T-helper 1 cell (primary cell): ENCODE data around the gene CD69.

Source experiments
- DNase-seq, 5 donors: peaks; one replicate each; pipeline ENCODE4 v3.0.0-alpha.2; 2012 to 2020
- total RNA-seq, 4 donors: gene quantifications; one replicate each; lab custom pipeline; 2026; lab: John Stamatoyannopoulos, UW

The CD69 gene
- 1,487 to 2,562 (median 1,854) reads per million in 4 donors for total RNA-seq

DNA sequence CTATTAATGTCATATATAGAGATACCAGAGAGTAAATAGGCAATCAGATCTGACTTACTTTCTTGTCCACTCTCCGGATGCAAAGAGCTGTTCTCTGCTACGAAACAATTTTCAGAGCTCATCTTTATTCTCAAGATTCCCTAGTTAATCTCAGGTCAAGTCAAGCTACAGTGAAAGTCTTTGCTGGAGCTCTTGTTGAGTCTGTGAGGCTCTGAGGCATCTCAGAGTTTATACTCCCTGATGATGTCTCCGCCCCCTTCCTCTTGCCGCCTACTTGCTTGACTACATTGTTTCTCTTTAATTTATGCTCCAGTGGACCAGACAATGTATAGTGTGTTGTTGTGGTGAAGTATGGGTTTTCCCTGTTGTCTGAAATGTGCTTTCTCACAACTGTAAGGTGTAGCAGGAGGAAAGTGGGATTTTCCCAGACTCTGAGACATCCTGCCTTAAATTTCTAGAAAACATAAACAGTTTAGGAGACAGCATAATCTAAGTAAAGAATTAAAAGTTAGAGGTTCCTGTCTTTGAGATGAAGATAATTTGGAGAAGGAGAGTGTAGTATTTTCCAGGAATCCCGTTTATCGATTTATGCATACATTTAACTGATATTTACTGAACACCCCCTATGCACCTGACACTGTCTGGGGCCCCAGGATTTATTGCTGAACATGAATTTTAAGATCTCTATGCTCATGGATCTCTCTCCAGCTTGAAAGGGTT, at the start of gene CD69:
TSS of gene CD69 (minus strand) at position 203 of the 720 bp plus-strand sequence. CDS start at position 122, 81 bp downstream.
- DNase-seq, result peak; percentile 60 to 94 (median 74)

DNA sequence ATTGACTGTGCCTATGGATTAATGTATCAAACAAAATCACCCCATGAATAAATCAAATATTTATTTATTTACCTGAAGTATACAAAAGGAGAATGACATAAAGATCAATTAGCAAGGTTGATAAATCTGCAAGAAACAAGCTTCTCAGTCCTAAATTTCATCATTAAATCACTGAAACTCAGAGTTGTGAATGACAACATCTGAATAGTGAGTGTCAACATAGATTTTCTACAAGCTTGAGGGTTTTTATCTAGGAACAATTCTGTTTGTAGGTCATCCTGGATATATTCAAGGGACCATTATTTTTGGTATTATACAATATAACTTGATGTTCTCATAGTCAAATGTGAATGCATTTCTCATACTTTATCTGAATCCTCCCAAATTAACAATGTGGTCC, 49.2 kb upstream of the CD69 start:
- DNase-seq, result no peak

DNA sequence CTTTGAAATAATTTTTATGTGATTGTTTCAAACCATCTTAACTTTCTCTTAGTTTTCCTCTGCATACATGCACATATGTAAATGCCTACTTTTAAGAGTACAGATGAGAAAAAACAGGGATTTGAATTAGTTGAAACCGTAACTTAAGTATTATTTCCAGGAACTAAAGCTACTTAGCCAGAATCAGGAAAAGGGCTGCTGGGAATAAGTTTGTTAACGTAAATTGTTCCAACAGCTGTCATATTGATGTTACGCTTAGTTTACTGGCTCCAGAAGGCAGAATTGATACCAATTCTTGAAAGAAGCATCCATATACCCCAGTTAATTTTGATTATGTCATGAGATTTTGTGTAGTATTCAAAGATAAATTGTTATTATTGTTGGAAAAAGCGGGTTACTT, 48.6 kb upstream of the CD69 start:
- DNase-seq, result no peak

DNA sequence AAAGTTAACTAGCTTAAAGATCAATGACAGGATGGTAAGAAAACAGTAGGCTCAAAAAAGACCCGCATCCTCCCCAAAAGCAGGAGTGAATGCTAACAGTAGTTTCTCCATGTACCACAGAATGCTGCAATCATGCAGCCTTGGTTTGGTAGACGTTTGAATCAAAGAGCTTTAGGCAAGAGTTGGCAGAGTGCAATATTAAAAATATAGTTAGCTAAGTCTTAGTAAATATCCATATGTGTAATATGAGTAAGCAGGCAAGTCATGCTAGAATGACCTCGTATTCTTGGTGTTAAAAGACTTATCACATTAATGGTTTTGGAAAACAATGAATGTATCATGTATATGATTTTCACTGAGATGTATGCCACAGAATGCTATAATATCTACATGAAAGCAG, 47.8 kb upstream of the CD69 start:
- no peak for DNase-seq

DNA sequence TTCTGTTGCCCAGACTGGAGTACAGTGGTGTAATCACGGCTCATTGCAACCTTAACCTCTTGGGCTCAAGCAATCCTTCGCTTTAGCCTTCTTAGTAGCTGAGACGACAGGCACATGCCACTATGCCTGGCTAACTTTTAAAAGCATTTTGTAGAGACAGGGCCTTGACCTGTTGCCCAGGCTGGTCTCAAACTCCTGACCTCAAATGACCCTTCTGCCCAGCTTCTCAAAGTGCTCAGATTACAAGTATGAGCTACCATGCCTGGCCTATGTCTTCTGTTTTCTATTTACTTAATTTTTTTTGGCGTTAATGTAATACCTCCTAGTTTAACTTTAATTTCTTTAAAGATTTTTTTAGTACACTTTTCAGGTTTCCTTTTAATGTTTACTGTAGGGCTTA, 46.0 kb upstream of the CD69 start:
- no peak for DNase-seq

DNA sequence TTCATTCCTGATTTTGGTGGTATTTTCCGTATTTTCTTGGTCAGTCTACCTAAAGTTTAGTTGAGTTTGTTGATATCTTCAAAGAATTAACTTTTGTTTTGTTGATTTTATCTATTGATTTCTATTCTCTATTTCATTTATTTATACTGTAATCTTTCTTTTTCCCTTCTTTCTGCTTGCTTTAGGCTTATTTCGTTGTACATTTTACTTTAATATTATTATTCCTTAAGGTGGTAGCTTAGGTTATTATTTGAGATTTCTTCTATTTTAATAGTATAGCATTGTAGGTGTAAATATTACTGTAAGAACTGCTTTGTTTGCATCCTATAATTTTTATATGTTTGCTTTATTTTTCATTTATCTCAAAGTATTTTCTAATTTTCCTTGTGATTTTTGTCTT, 45.2 kb upstream of the CD69 start:
- no peak for DNase-seq

DNA sequence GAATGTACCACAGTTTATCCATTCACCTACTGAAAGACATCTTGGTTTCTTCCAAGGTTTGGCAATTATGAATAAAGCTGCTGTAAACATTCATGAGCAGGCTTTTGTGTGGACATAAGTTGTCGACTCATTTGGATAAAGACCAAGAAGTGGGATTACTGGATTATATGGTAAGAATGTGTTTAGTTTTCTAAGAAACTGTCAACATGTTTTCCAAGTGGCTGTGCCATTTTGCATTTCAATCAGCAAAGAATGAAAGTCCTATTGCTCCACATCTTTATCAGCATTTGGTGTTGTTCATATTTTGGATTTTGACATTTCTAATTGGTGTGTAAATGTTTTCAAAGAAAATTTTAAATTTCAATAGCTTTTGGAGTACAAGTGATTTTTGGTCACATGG, 39.3 kb upstream of the CD69 start:
- no peak for DNase-seq

DNA sequence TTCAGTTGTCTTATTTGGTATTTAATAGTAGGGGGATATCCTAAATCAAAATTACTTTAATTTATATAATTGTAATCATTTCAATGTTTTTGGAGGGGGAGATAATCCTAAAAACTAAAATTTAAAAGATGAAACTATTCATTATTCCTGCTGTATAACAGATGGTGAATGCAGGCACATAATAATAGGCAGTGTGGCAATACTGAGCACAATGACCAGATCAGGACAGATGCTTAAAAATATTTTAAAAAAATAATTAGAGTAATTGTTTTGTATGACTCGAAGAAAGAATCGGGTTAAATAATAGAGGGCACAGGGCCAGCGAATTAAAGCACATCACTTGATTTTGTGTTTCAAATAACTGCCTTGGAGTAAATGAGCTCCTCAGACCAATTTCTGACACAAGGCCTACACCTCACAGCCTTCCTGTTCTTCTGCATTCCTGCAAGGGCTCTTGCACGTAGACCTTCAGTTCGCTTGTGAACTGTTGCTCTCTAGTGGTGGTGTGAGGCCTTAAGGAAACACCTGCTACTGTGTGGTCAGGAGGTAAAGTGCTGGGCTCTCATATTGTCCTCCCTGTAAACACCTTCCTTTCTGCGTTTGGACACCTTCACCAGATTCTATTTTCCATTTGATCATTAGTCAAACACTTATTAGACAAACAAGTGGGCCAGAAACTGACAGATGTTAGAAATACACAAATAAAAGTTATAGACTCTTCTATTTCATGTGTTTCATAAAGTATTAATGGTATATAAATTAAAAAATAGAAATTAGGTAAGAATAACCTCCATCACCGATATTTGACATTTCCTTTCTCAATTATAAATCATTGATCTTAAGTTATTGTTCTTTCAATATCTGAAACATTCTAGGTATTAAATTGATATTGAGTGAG, 37.3 kb upstream of the CD69 start:
- peak; percentile 15 to 89 (median 51) for DNase-seq

DNA sequence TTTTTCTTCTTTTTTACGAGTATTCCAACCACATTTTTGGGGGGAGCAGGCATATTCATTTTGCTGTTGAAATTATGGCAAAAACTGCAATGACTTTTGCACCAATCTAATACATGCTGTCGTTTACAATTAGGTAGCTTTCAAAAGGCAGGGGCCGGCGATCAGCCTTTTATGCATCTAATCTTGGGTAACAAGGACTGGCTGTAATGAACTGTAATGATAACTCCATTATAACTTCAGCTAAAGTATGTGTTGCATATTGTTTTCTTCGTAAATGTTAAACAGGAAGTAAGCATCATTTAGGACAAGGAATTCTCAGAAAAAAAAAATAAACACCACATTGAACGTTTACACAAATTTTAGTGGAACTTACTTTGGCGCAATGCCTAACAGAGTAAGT, 36.3 kb upstream of the CD69 start:
- peak in 1 of 5 donors; percentile 26 for DNase-seq

DNA sequence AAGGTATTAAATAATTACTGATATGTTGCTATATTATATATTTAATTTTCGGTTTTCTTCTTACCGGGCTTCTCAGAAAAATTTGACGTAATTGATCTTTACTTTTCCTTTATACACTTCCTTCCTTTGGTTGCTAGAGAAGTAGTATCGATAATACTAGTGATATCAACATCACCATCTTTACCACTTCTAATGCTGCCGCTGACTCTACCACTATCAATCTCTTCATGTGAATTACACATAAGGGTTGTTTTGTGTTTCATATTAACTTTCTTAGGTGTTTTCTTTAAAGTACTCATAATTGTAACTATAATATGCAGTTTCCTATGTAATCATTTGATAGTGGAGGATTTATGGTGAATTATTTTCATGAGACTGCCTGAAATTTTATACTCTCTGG, 35.6 kb upstream of the CD69 start:
- peak in 2 of 5 donors; percentile 39 to 71 for DNase-seq

DNA sequence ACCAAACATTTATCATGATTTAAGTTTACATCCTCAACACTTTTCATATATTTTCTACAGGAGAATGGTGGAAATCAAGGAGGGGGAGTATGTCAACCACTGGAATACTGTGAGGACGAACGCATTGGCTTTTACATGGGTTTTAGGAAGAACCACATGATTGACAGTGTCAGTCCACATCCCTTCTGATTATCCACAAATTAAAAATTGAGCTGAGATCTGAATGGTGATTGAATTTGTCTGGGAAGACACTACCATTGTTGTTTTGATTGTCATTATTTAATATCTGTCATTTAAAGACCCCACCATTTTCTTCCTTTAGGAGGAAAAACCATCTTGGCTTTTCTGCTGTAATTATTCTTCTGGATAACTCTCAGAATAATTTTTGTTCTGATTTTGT, 35.2 kb upstream of the CD69 start:
- DNase-seq, result no peak

DNA sequence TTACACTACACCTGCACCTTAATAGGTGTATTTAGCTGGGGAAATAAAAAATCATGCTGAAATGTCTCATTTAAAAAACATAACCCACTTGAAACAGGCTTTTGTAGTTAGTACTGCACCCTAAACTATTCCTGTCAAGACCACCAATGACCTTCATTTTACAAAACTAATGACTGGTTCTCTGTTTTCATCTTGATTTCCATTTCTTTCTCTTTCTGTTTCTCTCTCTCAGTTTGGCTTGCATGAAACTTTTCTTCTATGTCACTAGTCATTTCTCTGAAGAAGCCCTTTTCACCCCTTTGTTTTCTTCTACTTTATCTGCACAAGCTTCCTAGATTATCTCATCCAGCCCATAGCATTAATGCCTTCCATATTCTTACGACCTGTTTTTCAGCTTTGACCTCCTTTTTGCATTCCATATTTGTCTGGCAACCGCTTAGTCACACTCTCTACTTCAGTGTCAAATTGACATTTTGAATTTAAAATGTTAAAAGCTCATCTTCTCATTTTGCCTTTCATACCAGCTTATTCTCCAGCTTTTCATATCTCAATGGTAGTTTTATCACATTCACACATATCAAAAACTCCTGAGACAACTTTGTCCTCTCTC, 33.9 kb upstream of the CD69 start:
- peak in 1 of 5 donors; percentile 68 for DNase-seq

DNA sequence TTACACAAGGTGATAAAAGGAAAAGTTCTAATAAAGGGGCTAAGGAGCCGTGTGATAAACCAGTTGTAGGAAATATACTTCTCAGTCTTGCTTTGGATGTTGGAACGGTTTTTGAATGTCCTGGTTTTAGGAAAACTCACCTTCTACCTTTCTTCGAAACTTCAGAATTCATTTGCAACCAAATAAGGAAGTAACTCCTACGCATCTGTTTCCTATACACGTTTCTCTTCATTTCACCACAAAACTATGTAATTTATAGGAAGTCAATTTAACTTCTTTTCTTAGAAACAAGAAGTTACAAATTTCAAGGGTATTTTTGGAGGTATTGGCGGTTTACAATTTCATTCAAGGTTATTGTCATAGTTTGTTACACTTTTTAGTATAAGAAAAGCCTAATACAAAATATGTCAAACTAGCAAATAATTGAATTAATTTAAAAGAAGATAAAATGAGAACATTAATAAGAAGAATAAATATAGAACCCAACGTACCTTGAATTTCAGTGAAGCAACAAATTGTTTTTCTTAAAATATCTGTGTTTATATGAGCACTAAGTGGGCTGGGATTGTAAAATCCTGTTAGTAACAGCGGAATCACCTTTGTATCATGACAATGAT, 33.2 kb upstream of the CD69 start:
- peak in 1 of 5 donors; percentile 79 for DNase-seq

DNA sequence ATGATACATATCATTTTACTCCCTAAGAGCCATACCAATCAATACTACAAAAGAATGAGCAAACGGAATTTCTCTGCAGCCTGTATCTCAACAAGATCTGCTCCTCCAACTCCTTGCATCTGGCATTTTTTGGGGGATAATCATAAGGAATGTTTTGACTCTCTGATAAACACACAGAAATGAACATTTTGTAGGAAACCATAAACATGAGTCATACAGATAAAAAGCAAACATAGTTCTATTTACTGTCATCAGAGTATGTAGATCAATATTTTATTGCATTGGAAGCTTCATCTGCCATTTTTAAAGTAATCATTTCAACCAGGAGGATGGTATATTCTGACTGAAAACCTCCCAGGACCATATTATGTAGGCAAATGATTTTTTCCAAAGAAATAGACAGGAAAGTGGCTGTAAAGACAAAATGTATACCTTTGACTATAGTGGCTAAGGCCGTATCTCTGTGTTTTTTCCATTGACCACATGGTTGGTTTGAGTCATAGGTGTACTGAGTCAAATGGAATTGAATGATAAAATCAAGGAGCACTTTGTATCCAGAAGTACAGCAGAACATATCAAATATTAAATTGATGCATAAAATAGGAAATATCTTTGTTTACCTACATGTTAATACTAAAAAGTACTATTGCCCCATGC, 32.4 kb upstream of the CD69 start:
- DNase-seq, result peak in 1 of 5 donors; percentile 64

DNA sequence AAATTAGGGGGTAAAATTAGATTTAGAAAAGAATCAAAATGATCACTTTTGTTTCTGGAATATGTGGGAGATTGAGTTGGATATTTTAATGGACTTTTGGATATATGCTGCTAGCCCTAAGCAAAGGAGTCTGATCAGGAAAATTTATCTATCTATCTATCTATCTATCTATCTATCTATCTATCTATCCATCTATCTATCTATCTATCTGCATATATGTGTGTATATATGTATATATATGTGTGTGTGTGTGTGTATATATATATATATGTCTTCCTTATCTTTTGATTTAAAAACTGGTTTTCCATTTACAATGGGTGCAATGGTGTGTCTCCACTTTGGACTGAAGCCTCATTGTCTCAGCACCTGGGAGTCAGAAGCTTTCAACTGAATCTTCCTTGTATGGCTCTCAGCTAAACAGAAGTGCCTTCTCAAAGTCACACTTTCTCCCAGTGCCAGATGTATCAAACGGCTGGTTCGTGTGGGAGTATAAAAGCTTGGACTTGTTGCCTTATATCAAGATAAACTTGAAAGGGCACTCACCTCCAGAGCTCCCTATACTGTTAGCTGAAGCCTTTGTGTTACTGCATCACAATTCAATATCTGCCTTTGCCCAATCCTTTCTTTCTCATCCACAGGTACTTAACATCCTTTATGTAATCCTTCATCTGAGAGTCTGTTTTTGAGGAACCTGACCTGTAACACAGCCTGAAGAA, 31.6 kb upstream of the CD69 start:
- DNase-seq, result peak in 1 of 5 donors; percentile 8

DNA sequence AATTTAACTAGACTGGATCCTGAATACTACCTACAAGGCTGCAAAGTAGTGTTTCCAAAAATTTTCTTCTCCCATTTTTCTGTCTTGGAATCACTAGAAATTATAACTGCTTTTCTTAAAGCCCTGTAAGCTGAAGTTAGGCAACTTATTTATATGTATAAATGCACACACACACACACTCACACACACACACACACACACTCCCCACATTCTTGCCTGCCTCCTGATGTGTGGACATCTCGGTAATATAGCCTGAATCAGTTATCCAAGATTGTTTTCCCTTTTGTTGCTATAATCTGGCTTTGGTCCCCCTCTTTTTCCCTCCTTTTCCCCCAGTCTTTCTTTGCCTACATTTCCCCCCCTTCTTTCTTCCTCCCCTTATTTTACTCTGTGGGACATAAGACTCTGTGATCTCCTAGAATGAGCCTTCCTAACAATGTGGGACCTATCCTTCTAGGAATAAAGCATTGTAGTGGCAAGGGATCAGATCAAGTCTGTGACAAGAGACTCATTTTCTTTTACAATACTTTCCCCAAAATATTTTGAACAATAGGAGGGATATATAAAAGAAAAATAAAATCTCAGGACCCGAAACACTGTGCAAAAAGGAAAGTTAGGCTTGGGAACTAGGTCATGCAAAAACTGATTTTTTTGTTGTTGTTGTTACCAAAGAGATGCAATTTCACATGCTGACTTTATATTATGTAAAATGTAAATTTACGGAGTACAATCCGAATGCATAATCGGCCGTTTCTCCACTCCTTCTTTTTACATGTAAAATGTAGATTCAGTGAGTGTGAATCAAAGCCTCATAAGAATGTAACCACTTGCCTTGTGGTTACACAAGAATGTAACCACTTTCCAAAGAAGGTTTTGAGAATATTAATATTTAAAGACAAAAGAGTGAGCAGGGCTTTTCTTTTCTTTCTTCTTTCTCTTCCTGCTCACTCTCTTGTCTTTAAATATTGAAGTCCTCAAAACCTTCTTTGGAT, 26.3 kb upstream of the CD69 start:
- DNase-seq, result no peak

DNA sequence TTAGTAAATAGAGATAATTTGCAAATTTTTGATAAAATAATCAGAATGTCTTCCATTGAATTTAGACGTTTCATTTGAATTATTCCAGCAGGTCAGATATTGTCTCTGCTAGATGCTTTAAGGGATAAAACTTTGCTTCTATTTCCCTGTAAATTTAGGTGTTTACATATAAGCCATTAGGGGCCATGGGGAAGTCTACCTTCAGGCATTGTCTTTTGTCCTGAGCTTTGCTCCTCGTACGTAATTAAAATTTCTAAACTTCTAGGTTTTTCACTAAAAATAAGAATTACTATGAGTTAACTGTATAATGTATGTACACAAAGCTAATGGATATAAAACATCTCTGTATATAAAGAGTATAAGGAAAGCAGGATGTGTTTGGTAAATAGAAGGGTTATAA, 24.1 kb upstream of the CD69 start:
- DNase-seq, result no peak

DNA sequence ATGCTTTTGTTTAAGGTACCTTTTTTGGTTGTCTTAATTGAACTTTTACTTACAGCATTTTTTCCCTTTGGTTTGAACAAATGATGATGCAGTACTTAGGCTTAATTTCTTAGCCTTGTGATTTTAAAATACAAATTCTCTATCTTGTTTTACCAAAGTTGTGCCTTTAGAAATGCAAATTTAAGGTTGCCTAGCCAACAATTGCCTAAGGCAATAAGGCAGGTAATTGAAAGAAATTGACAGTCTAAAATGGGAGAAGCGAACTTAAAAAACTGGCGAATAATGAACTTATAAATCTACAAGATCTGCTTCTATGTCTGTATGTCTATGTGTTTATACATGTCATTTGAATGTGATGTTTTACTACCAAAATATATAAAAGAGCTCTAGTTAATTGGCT, 23.6 kb upstream of the CD69 start:
- DNase-seq, result no peak

DNA sequence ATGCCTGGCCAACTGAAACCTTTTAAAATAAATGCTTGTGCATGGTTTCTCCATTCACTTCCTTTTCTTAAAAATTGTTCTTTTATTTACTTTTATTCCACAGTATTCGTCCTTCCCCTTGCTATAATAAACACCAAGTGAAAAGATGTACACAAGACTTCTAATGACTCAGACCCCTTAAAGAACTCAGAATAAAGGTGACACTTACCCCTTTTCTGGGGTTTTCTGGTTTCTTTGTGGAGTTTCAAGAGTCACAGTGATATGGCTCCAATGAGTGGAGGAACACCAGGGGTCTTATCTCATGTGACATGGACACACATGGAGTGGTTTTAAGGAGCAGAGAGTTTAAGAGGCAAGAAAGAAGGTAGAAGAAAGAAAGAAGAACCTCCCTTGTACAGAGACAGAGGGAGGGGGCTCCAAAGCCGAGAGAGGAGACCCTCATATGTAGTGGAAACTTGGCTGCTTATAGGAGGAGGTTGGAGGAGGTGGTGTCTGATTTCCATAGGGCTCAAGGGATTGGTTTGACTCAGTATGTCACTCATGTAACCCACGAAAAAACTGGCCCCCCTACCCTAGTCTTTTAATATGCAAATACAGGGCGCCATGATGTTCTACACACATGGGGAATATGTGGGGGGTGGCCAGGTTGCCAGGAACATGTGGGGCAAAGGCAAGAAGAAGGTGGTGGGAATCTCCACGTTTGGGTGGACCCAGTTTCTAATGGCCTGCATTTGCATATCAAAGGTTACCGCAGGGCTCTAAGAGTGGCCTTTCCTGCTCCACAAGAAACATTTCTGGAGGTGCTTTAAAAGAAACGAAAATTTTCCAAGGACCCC, 22.1 kb upstream of the CD69 start:
- DNase-seq, result no peak

DNA sequence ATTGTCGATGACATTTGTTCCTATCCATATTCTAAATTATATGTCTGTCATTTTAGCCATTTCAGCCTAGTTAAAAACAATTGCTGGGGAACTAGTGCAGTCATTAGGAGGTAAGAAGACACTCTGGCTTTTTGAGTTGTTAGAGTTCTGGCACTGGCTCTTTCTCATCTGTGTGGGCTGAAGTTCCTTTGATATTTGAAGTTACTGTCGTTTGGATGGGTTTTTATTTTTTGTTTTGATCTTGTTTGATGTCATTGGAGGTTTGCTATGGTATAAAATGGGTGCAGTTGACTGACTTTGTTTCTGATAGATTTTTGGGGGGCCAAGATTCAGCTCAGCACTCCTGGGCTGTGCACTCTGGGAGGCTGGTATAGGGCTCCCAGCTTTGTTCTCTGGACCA, 20.7 kb upstream of the CD69 start:
- no peak for DNase-seq
